A673 (cell line): ENCODE measurements around the gene HIVEP1. TPM values are rescaled to one million over a fixed set of nuclear protein-coding genes. Genes with fewer than 3 reads are reported as not detected.
A peak's percentile ranks its signal among the peaks of the same experiment; 100 is the strongest.

ENCODE experiments used
- BruUV-seq: library from RNA; stranded (reverse); fragments of 400-500 nt; replicated peaks from 2 replicates; lab custom pipeline; 2021; lab: Mats Ljungman, UMichigan
- CTCF ChIA-PET: fragments of 300-600 bp; sonication (Branson Sonifier 250); formaldehyde crosslinking; loops from one replicate; lab custom pipeline; 2022; ENCODE audit warnings: antibody characterized with exemption; lab: Charles Lee
- POLR2A ChIA-PET: fragments of 300-600 bp; sonication (Branson Sonifier 250); formaldehyde crosslinking; loops from one replicate; lab custom pipeline; 2022; ENCODE audit warnings: antibody characterized with exemption; ENCODE audit not compliant: low non-redundant PET; lab: Charles Lee
- DNase-seq: peaks from one replicate; pipeline ENCODE4 v3.0.0-alpha.2; 2015; ENCODE audit warnings: low spot score
- H3K27ac ChIP-seq: fragments of 200-600 bp; sonication (generic); 2 replicates; pipeline ENCODE4 v1.5.1; 2016; ENCODE audit warnings: mixed run types, low read depth, mild to moderate bottlenecking, mixed read lengths, antibody characterized with exemption, low read length; ENCODE audit not compliant: poor library complexity, severe bottlenecking
- H3K27me3 ChIP-seq: fragments of 200-600 bp; sonication (generic); replicated peaks from 2 replicates; pipeline ENCODE4 v1.6.1; 2017; ENCODE audit warnings: mixed run types, low read depth, mild to moderate bottlenecking, mixed read lengths, antibody characterized with exemption, low read length; ENCODE audit not compliant: insufficient read depth, poor library complexity
- H3K36me3 ChIP-seq: fragments of 200-600 bp; sonication (generic); 2 replicates; pipeline ENCODE4 v1.6.1; 2016; ENCODE audit warnings: mixed run types, mild to moderate bottlenecking, mixed read lengths, antibody characterized with exemption, low read length; ENCODE audit not compliant: insufficient read depth, poor library complexity, severe bottlenecking
- H3K4me1 ChIP-seq: fragments of 200-600 bp; sonication (generic); 2 replicates; pipeline ENCODE4 v1.6.1; 2017; ENCODE audit warnings: mixed run types, mild to moderate bottlenecking, mixed read lengths, antibody characterized with exemption, low read length; ENCODE audit not compliant: insufficient read depth, poor library complexity, severe bottlenecking
- H3K4me3 ChIP-seq: fragments of 200-600 bp; sonication (generic); 2 replicates; pipeline ENCODE4 v1.5.1; 2016; ENCODE audit warnings: low read depth, mixed run types, mild to moderate bottlenecking, mixed read lengths, low read length; ENCODE audit not compliant: poor library complexity, severe bottlenecking
- H3K9me3 ChIP-seq: fragments of 200-600 bp; sonication (generic); 2 replicates; pipeline ENCODE4 v1.6.1; 2016; ENCODE audit warnings: mixed run types, low read depth, mild to moderate bottlenecking, mixed read lengths, antibody characterized with exemption, low read length; ENCODE audit not compliant: poor library complexity, severe bottlenecking
- CTCF ChIP-seq: fragments of 300-800, 200-600 bp; sonication (generic); conservative IDR thresholded peaks from 2 replicates; pipeline ENCODE4 v1.5.1; 2017; ENCODE audit warnings: low read depth, mild to moderate bottlenecking, antibody characterized with exemption, low read length, moderate library complexity, mixed read lengths
- EZH2 ChIP-seq: fragments of 200-600 bp; sonication (generic); IDR thresholded peaks from 2 replicates; pipeline ENCODE4 v1.6.1; 2017; ENCODE audit warnings: borderline replicate concordance, low read depth, mild to moderate bottlenecking, mixed read lengths, antibody characterized with exemption, low read length; ENCODE audit not compliant: poor library complexity, severe bottlenecking
- intact Hi-C: fragments of 100-400 bp; cut with micrococcal nuclease; formaldehyde crosslinking; loops from one replicate; pipeline ENCODE4 v1.10.0; 2022; ENCODE audit not compliant: unreplicated experiment
- total RNA-seq: library from RNA; stranded (reverse); gene quantifications from 2 replicates; pipeline ENCODE4 v1.2.3, GENCODE V29; 2021

The HIVEP1 gene
- total RNA-seq, 1 experiment from 2014 or later, result 21.5 TPM

- no peak overlapping the region for H3K4me3 ChIP-seq
- intact Hi-C loops, result loop anchor here (10.0 kb wide), 1 partner anchor 380 kb away; no protein-coding TSS in a partner anchor
- peaks cover 22% of the 10 kb centered on the region for H3K4me1 ChIP-seq
- ChIA-PET CTCF (no interaction called here), POLR2A (no interaction called here)
- peaks cover 4% of the 10 kb centered on the region for H3K36me3 ChIP-seq
- H3K27me3 ChIP-seq, result no peaks in the 10 kb centered on the region
- no peak overlapping the region for H3K27ac ChIP-seq
- no peak for DNase-seq
- no TSS peak for BruUV-seq
- no peak for TF ChIP-seq EZH2
- no peak for TF ChIP-seq CTCF
- peaks cover 9% of the 10 kb centered on the region for H3K9me3 ChIP-seq
Measured at GRCh38 chr6:12034349-12034748, 22.2 kb downstream of the HIVEP1 start.

- POLR2A ChIA-PET, result no interaction called here
- Histone ChIP-seq H3K9me3 (peaks cover 6% of the 10 kb centered on the region), H3K4me3 (no peak overlapping the region), H3K27ac (no peak overlapping the region), H3K27me3 (no peaks in the 10 kb centered on the region), H3K4me1 (peaks cover 22% of the 10 kb centered on the region), H3K36me3 (peaks cover 4% of the 10 kb centered on the region)
- 0 out of 2 replicates have a peak, but pooled peaks have one; percentile 29 for TF ChIP-seq CTCF
- TF ChIP-seq EZH2, result no peak
- no peak for DNase-seq
- CTCF ChIA-PET, result no interaction called here
- no TSS peak for BruUV-seq
- intact Hi-C loops, result loop anchor here (10.0 kb wide), 1 partner anchor 380 kb away; no protein-coding TSS in a partner anchor
Measured at GRCh38 chr6:12034837-12035236, 22.7 kb downstream of the HIVEP1 start.

GRCh38 chr6:12036766-12037165, 24.7 kb downstream of the HIVEP1 start:
- DNase-seq, result no peak
- Histone ChIP-seq H3K27me3 (no peaks in the 10 kb centered on the region), H3K36me3 (no peaks in the 10 kb centered on the region), H3K4me1 (peaks cover 22% of the 10 kb centered on the region), H3K9me3 (no peaks in the 10 kb centered on the region), H3K4me3 (no peak overlapping the region), H3K27ac (no peak overlapping the region)
- no TSS peak for BruUV-seq
- intact Hi-C loops, result loop anchor here (10.0 kb wide), 1 partner anchor 382 kb away; no protein-coding TSS in a partner anchor
- POLR2A ChIA-PET, result no interaction called here
- no peak for TF ChIP-seq EZH2
- CTCF ChIA-PET, result no interaction called here

- no peak overlapping the region for H3K27ac ChIP-seq
- TF ChIP-seq CTCF (no peak), EZH2 (no peak)
- intact Hi-C loops, result loop anchor here (10.0 kb wide), 1 partner anchor 383 kb away; no protein-coding TSS in a partner anchor
- no peaks in the 10 kb centered on the region for H3K36me3 ChIP-seq
- ChIA-PET CTCF (no interaction called here), POLR2A (no interaction called here)
- H3K9me3 ChIP-seq, result no peaks in the 10 kb centered on the region
- no TSS peak for BruUV-seq
- H3K4me1 ChIP-seq, result peaks cover 19% of the 10 kb centered on the region
- no peak overlapping the region for H3K4me3 ChIP-seq
- no peak for DNase-seq
- no peaks in the 10 kb centered on the region for H3K27me3 ChIP-seq
Measured at GRCh38 chr6:12037798-12038197, 25.7 kb downstream of the HIVEP1 start.
